DMS 273 treated with DMSO at 0.1 percent for 48 hours (cell line): ENCODE data around the gene SMIM23.
"Not testable (repeated sequence)": the region's sequence is repeated elsewhere in the genome, so short reads cannot be mapped to it uniquely, and the experiment has no call there.

Source experiments
- DNase-seq: peaks from one replicate; lab custom pipeline; 2025; lab: John Stamatoyannopoulos, UW

The SMIM23 gene

GRCh38 chr5:171774418-171774817 lies 11.2 kb upstream of the SMIM23 start:
- DNase-seq = no peak

GRCh38 chr5:171776213-171776612 lies 9.4 kb upstream of the SMIM23 start:
- no peak for DNase-seq

GRCh38 chr5:171776770-171777759 lies 8.6 kb upstream of the SMIM23 start:
- no peak for DNase-seq

- not testable (repeated sequence) for DNase-seq
Observed at GRCh38 chr5:171781744-171782143, 3.9 kb upstream of the SMIM23 start.

- no peak for DNase-seq
Observed at GRCh38 chr5:171782332-171782966, 3.2 kb upstream of the SMIM23 start.

- DNase-seq = no peak
Observed at GRCh38 chr5:171783051-171783450, 2.6 kb upstream of the SMIM23 start.

GRCh38 chr5:171789353-171789752 lies 3.7 kb downstream of the SMIM23 start:
- DNase-seq = no peak

- DNase-seq = no peak
Observed at GRCh38 chr5:171790408-171790807, 4.8 kb downstream of the SMIM23 start.

- no peak for DNase-seq
Observed at GRCh38 chr5:171794470-171794960, 8.9 kb downstream of the SMIM23 start.

- no peak for DNase-seq
Observed at GRCh38 chr5:171795381-171795780, 9.8 kb downstream of the SMIM23 start.

- DNase-seq = no peak
Observed at GRCh38 chr5:171796436-171796835, 10.8 kb downstream of the SMIM23 start.

GRCh38 chr5:171797543-171797942 lies 11.9 kb downstream of the SMIM23 start:
- DNase-seq = no peak

GRCh38 chr5:171798418-171798817 lies 12.8 kb downstream of the SMIM23 start:
- DNase-seq = no peak

- no peak for DNase-seq
Observed at GRCh38 chr5:171801839-171802238, 16.2 kb downstream of the SMIM23 start.

GRCh38 chr5:171805746-171806145 lies 20.1 kb downstream of the SMIM23 start:
- DNase-seq = no peak

GRCh38 chr5:171806976-171807747 lies 21.5 kb downstream of the SMIM23 start:
- no peak for DNase-seq

- DNase-seq = no peak
Observed at GRCh38 chr5:171808453-171808852, 22.8 kb downstream of the SMIM23 start.

GRCh38 chr5:171808951-171809350 lies 23.3 kb downstream of the SMIM23 start:
- no peak for DNase-seq

- no peak for DNase-seq
Observed at GRCh38 chr5:171810227-171810626, 24.6 kb downstream of the SMIM23 start.

GRCh38 chr5:171813270-171813669 lies 27.7 kb downstream of the SMIM23 start:
- no peak for DNase-seq

- DNase-seq = no peak
Observed at GRCh38 chr5:171813813-171814490, 28.3 kb downstream of the SMIM23 start.

GRCh38 chr5:171816666-171817065 lies 31.0 kb downstream of the SMIM23 start:
- DNase-seq = no peak
